K562 (cell line): Measurements from ENCODE around the gene PGAM2. TPM values are rescaled to one million over a fixed set of nuclear protein-coding genes. Genes with fewer than 3 reads are reported as not detected.

ENCODE experiments used
- CCNT2 ChIP-seq: IDR thresholded peaks from 2 replicates; pipeline ENCODE4 v1.6.1; 2011; ENCODE audit warnings: borderline replicate concordance, low read depth, mild to moderate bottlenecking, moderate library complexity, mixed read lengths, low read length; ENCODE audit not compliant: insufficient read length; ENCODE audit errors: extremely low read depth
- CREB1 ChIP-seq, 2 experiments: sonication (generic) in 1 of 2; formaldehyde crosslinking in 1 of 2; IDR thresholded peaks; 2 replicates each; pipeline versions ENCODE4 v1.6.1 to v1.8.0; 2012 to 2022; ENCODE audit warnings: inconsistent platforms in 1 of 2, mild to moderate bottlenecking in 1 of 2, missing genetic modification reagents in 1 of 2, moderate library complexity in 1 of 2
- DLX4 ChIP-seq: fragments of 250-450 bp; sonication (Bioruptor Pico); IDR thresholded peaks from 2 replicates; pipeline ENCODE4 v1.6.1; 2021; ENCODE audit warnings: mild to moderate bottlenecking
- E2F6 ChIP-seq, 2 experiments: IDR thresholded peaks; 2 replicates each; pipeline ENCODE4 v1.6.1; 2011; ENCODE audit warnings: borderline replicate concordance in 1 of 2, control low read depth in 1 of 2, low read depth in 1 of 2, low read length in 1 of 2, mild to moderate bottlenecking in 1 of 2, mixed read lengths in 1 of 2, moderate library complexity in 1 of 2; ENCODE audit not compliant: insufficient read depth in 1 of 2, insufficient read length in 1 of 2, poor library complexity in 1 of 2, severe bottlenecking in 1 of 2; ENCODE audit errors: extremely low read depth in 1 of 2
- FOXJ2 ChIP-seq: fragments of 200-800 bp; sonication (Bioruptor generic); IDR thresholded peaks from 2 replicates; pipeline ENCODE4 v1.6.1; 2016; ENCODE audit warnings: missing genetic modification characterization, missing compliant biosample characterization
- GTF2B ChIP-seq: IDR thresholded peaks from 2 replicates; pipeline ENCODE4 v1.6.1; 2011; ENCODE audit not compliant: insufficient read length; ENCODE audit errors: extremely low read depth
- HDAC1 ChIP-seq, 2 experiments: fragments of 450-650 bp; IDR thresholded peaks; 2 replicates each; pipeline ENCODE4 v1.6.1; 2016 to 2017; ENCODE audit warnings: inconsistent platforms in 1 of 2, mild to moderate bottlenecking in 1 of 2, moderate library complexity in 1 of 2
- MECOM ChIP-seq: fragments of 250-450 bp; sonication (Bioruptor Pico); IDR thresholded peaks from 2 replicates; pipeline ENCODE4 v1.8.0; 2022; ENCODE audit warnings: inconsistent platforms
- NFATC3 ChIP-seq: fragments of 450-650 bp; IDR thresholded peaks from 2 replicates; pipeline ENCODE4 v1.6.1; 2017; ENCODE audit warnings: mild to moderate bottlenecking
- NFIX ChIP-seq: fragments of 250-450 bp; sonication (Bioruptor Pico); IDR thresholded peaks from 2 replicates; pipeline ENCODE4 v1.4.0; 2020; ENCODE audit warnings: low read depth, mild to moderate bottlenecking, moderate library complexity
- PATZ1 ChIP-seq: fragments of 250-450 bp; sonication (Bioruptor Pico); IDR thresholded peaks from 2 replicates; pipeline ENCODE4 v1.5.0; 2020; ENCODE audit warnings: mild to moderate bottlenecking, borderline replicate concordance
- POLR3G ChIP-seq: IDR thresholded peaks from 2 replicates; pipeline ENCODE4 v1.6.1; 2011; ENCODE audit not compliant: insufficient read length, insufficient replicate concordance; ENCODE audit errors: extremely low read depth
- RCOR1 ChIP-seq, 2 experiments: IDR thresholded peaks; 2 replicates each; pipeline ENCODE4 v1.6.1; 2012; ENCODE audit warnings: low read depth in 2 of 2, low read length in 2 of 2, borderline replicate concordance in 1 of 2, improper control_type of control experiment in 1 of 2
- RFX7 ChIP-seq: fragments of 250-450 bp; sonication (Bioruptor Pico); IDR thresholded peaks from 2 replicates; pipeline ENCODE4 v1.5.1; 2021; ENCODE audit warnings: mild to moderate bottlenecking
- SMAD4 ChIP-seq: fragments of 250-450 bp; sonication (Bioruptor Pico); conservative IDR thresholded peaks from 2 replicates; pipeline ENCODE4 v1.8.0; 2021; ENCODE audit warnings: inconsistent platforms, mild to moderate bottlenecking, moderate library complexity
- ZBED1 ChIP-seq: IDR thresholded peaks from 2 replicates; pipeline ENCODE4 v1.6.1; 2014
- ZBTB11 ChIP-seq, 3 experiments: fragments of 200-800 bp in 1 of 3; fragments of 250-450 bp in 1 of 3; fragments of 450-650 bp in 1 of 3; sonication (Bioruptor Pico) in 1 of 3; sonication (Bioruptor generic) in 1 of 3; formaldehyde crosslinking in 1 of 3; IDR thresholded peaks; 2 replicates each; pipeline versions ENCODE4 v1.6.1 to v1.8.0; 2016 to 2022; ENCODE audit warnings: mild to moderate bottlenecking in 2 of 3, missing genetic modification characterization in 2 of 3, missing compliant biosample characterization in 1 of 3, moderate library complexity in 1 of 3
- ZNF217 ChIP-seq: sonication (generic); formaldehyde crosslinking; IDR thresholded peaks from 2 replicates; pipeline ENCODE4 v1.8.0; 2022; ENCODE audit warnings: mild to moderate bottlenecking, missing genetic modification reagents
- ZNF3 ChIP-seq: fragments of 250-450 bp; sonication (Bioruptor Pico); IDR thresholded peaks from 2 replicates; pipeline ENCODE4 v1.5.0; 2021; ENCODE audit warnings: mild to moderate bottlenecking, moderate library complexity
- polyA plus RNA-seq, 8 experiments: library from polyadenylated mRNA; depleted of rRNA in 4 of 8; stranded (reverse) in 5 of 8; unstranded in 3 of 8; fragments of >200 nt; fragmentation: Nextera tagmentation in 2 of 8; fragmentation: Illumina TruSeq in 1 of 8; extraction: Ambion mirVana in 2 of 8; extraction: Trizol in 1 of 8; gene quantifications; 2 replicates each; pipeline versions ENCODE4 v1.2.1 to v1.2.3, GENCODE V29; 2011 to 2014; ENCODE audit warnings: inconsistent platforms in 1 of 8, missing spikeins in 1 of 8
- total RNA-seq, 7 experiments: library from RNA; depleted of rRNA in 6 of 7; stranded (reverse); fragments of >200 nt in 6 of 7; fragmentation: Illumina TruSeq in 2 of 7; extraction: Trizol in 2 of 7; gene quantifications; 2 replicates each; pipeline versions ENCODE4 v1.2.1 to v1.2.3, GENCODE V29; 2011 to 2021; ENCODE audit warnings: low replicate concordance in 1 of 7

Gene PGAM2
- total and polyA plus RNA-seq, 9 of the 15 experiments (the other 6 are each of a cell fraction or from before 2014, with no cell fraction given): not detected

- peak; percentile 82 for TF ChIP-seq FOXJ2 (tag)
- no peak for TF ChIP-seq NFATC3
- TF ChIP-seq ZNF3 (CRISPR knock-in tag): no peak
- TF ChIP-seq GTF2B: no peak
- TF ChIP-seq CREB1 (IDR thresholded peaks at IDR 0.05): peak; percentile 62; the same call in 1 of the 2 replicates
- 0 out of 2 replicates have a peak, but pooled peaks have one; percentile 27 for TF ChIP-seq CREB1 (CRISPR knock-in tag; IDR thresholded peaks at IDR 0.05)
- no peak for TF ChIP-seq NFIX (CRISPR knock-in tag)
- TF ChIP-seq PATZ1 (CRISPR knock-in tag): no peak
- no peak for TF ChIP-seq POLR3G
- TF ChIP-seq ZNF217: no peak
- TF ChIP-seq E2F6 (IDR thresholded peaks at IDR 0.05; ENCODE audit: borderline replicate concordance in 1 of 2, extremely low read depth in 1 of 2, insufficient read depth in 1 of 2, insufficient read length in 1 of 2, low read depth in 1 of 2, low read length in 1 of 2, poor library complexity in 1 of 2, severe bottlenecking in 1 of 2): no peak
- peak; percentile 89 for TF ChIP-seq SMAD4 (CRISPR knock-in tag)
- peak; percentile 92 to 99; a peak in 3 of 4 replicates for TF ChIP-seq HDAC1 (IDR thresholded peaks at IDR 0.05)
- peak; percentile 100 for TF ChIP-seq RCOR1 (IDR thresholded peaks at IDR 0.05; ENCODE audit: borderline replicate concordance in 1 of 2, low read depth in 2 of 2, low read length in 2 of 2)
- peak; percentile 72; the same call in 1 of the 2 replicates for TF ChIP-seq ZBED1
- peak in 1 of 3 experiments; percentile 86; a peak in 2 of 6 replicates for TF ChIP-seq ZBTB11 (CRISPR knock-in tag; IDR thresholded peaks at IDR 0.05)
- peak; percentile 87 for TF ChIP-seq CCNT2
- TF ChIP-seq MECOM (CRISPR knock-in tag): no peak
- TF ChIP-seq RFX7: no peak
- TF ChIP-seq DLX4 (CRISPR knock-in tag): no peak
These were observed 15.9 kb upstream of the PGAM2 start (continued) for GRCh38 chr7:44081266-44081748.
